Measurements from ENCODE around the gene CGNL1.

Gene CGNL1

GRCh38 chr15:57472861-57473260, 96.6 kb downstream of the CGNL1 start:
- TF ChIP-seq, protein P1, sequence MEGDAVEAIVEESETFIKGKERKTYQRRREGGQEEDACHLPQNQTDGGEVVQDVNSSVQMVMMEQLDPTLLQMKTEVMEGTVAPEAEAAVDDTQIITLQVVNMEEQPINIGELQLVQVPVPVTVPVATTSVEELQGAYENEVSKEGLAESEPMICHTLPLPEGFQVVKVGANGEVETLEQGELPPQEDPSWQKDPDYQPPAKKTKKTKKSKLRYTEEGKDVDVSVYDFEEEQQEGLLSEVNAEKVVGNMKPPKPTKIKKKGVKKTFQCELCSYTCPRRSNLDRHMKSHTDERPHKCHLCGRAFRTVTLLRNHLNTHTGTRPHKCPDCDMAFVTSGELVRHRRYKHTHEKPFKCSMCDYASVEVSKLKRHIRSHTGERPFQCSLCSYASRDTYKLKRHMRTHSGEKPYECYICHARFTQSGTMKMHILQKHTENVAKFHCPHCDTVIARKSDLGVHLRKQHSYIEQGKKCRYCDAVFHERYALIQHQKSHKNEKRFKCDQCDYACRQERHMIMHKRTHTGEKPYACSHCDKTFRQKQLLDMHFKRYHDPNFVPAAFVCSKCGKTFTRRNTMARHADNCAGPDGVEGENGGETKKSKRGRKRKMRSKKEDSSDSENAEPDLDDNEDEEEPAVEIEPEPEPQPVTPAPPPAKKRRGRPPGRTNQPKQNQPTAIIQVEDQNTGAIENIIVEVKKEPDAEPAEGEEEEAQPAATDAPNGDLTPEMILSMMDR (IDR thresholded peaks at IDR 0.05; ENCODE audit: insufficient read depth, missing control alignments), result no peak
- DNase-seq (ENCODE audit: insufficient read length, low spot score) (no peak), FAIRE-seq (no peak)

DNA sequence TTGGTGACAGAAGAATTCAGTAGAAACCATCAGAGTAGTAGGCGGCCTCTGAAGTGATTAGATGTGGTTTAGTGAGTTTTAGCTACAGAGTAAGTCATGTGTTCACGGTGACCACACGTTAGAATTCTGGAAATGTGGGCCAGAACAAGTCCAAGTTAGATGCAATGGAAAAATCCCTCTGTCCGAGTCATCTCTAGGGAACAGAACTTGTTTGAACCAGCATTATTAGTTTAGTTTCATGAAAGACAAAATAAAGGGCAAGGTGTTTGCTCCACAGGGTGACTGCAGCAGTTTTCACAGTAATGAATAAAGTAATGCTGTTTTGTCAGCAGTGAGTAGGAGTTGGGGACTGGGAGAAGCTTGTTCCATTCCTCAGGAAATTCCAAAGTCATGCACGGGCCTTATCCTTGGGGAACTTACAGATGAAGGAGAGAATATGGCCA, 100.2 kb downstream of the CGNL1 start:
- FAIRE-seq (no peak), DNase-seq (ENCODE audit: insufficient read length, low spot score) (no peak)
- TF ChIP-seq, protein P1 (IDR thresholded peaks at IDR 0.05; ENCODE audit: insufficient read depth, missing control alignments), result no peak

DNA sequence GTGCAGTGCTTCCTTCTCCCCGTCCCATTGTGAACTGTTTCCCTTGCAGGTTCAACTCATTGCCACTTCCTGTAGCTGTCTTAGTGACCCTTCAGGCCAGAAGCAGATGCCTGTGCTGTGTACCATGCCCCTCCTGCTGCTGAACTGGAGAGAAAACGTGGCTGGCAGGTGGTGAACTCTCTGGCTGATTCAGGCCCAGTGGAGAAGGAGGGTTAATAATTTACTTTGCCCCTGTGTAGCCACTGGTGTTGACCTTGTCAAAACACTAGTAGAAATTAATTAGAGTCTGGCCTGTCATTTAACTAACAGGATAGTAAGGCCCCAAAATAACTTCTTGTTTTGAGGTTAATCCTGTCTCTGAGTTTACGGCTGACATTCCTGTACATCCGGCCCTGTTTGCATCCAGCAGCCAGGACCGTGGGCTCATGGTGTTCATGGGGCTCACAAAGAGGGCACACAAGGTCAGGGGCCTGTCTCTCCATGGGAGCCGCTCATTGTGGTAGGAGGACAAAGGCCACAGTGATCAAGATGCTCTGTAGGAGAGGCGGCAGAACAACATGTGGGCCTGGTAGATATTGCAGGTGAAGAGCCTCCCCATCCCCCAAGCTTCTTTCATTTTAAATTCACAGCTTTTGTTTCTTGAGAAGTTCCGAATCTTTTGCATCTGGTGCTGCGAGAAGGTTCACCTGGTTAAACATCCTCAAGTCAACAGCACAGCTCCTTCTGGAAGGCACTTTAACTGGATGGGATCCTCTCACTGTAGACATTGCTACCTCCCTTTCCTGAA, 101.6 kb downstream of the CGNL1 start:
- DNase-seq (ENCODE audit: insufficient read length, low spot score), result no peak
- TF ChIP-seq, protein P1 (IDR thresholded peaks at IDR 0.05; ENCODE audit: insufficient read depth, missing control alignments), result no peak
- FAIRE-seq, result no peak

- no peak for DNase-seq (ENCODE audit: insufficient read length, low spot score)
- TF ChIP-seq, protein P1 (IDR thresholded peaks at IDR 0.05; ENCODE audit: insufficient read depth, missing control alignments), result no peak
- no peak for FAIRE-seq
These were observed 102.7 kb downstream of the CGNL1 start for GRCh38 chr15:57479005-57479404.

GRCh38 chr15:57481038-57481705, 104.9 kb downstream of the CGNL1 start:
- TF ChIP-seq, protein P1 (IDR thresholded peaks at IDR 0.05; ENCODE audit: insufficient read depth, missing control alignments), result no peak
- no peak for FAIRE-seq

DNA sequence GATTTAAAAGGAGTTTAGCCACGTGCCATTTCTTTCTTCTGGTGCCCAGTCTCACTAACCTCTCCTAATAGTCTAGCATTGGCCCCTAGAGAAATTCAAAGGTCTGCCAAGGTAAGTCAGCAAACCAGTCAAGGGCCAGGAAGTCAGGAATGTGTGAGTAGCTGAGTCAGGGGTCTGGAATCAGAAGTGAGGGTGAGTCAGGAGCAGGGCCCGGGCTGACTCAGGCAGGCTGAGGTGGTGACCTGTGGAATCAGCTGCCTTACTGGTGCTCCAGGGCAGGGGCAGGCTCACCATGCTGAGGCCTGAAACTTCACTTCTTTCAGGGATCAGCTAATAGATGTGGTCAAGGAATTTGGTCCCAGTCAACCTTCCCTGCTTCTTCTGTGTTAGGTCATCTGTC, 109.6 kb downstream of the CGNL1 start:
- FAIRE-seq (no peak), DNase-seq (ENCODE audit: insufficient read length, low spot score) (no peak)
- TF ChIP-seq, protein P1 (IDR thresholded peaks at IDR 0.05; ENCODE audit: insufficient read depth, missing control alignments), result no peak

More at GRCh38 chr15:57481038-57481705, 104.9 kb downstream of the CGNL1 start:
- DNase-seq (ENCODE audit: insufficient read length, low spot score), result no peak

- no peak for FAIRE-seq
- TF ChIP-seq, protein P1 (IDR thresholded peaks at IDR 0.05; ENCODE audit: insufficient read depth, missing control alignments), result no peak
These were observed 110.5 kb downstream of the CGNL1 start for GRCh38 chr15:57486833-57487232.

More at GRCh38 chr15:57486833-57487232, 110.5 kb downstream of the CGNL1 start:
- no peak for DNase-seq (ENCODE audit: insufficient read length, low spot score)
